ENCODE results near the gene CCDC102A.
A peak's percentile ranks its signal among the peaks of the same experiment; 100 is the strongest.

CCDC102A gene

DNA sequence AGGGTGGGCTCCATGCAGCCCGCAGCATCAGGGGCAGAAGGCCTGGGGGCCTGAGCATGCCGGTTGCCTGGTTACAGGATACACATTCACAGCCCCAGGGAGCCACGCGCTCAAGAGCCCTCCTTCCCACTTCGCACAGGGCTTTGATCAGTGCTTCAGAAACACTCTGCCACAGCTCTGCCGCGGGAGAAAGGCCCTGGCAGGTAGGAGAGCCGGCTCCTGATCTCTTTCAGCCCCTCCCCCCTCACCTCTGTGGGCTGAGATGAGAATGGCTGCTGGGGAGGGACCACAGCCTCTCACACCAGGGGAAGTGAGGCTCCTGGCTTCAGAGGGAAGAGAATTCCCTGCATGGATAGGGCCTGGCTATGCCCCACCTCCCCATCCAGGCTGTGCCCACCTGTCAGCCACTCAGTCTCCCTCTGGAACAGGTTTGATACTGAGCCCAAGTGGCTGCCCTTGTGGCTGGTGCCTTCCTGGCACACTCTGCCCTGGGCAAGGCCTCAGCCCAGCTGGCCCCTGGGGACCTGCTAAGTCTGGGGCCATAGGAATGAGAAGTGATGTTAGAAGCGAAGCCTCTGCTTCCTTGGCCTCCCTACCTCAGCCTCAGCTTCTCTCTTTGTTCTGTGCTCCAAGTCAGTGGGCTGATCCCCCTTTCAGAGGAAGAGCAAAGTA, 58.7 kb downstream of the CCDC102A start:
- no peak for DNase-seq (ENCODE audit: low read depth in 2 of 2)

DNA sequence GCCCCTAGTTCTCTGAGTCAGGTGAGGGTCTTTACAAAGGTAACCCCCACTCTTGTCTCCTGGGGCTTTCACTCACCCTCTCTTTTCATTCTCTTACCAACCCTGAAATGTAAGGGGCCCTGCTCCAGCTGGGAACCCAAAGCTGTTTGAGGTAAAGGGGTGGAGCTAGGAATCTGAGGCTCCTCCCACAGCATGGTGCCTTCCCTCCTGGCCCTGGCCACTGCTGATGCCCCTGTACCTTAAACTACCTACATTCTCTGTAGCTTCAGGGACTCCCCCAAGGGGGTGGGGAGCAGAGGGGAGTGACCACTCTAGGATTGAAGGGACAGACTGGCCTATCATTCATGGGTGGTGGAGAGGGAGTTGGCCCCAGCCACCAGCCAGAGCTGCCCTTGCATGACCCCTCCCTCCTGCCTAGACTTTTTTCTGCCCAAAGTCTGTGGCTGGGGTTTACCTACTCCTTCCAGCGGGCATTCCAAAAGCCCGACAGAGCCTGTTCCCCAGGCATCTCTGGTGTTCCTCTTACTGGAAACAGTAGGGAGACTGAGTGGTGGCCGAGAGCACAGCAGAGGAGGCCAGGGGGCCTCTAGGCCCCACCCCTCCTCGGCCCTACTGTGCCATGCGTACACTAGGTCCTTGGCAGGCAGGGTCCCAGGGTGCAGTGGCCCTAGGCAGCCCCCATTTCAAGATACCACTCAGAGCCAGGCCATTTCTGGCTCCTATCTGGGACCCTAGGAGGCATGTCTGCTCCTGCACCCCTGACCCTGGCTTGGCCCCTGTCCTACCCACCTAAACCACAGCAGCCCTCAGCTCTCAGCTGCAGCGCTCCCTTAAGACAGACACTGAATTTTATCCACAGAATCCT, 59.6 kb downstream of the CCDC102A start:
- no peak for DNase-seq (ENCODE audit: low read depth in 2 of 2)

DNA sequence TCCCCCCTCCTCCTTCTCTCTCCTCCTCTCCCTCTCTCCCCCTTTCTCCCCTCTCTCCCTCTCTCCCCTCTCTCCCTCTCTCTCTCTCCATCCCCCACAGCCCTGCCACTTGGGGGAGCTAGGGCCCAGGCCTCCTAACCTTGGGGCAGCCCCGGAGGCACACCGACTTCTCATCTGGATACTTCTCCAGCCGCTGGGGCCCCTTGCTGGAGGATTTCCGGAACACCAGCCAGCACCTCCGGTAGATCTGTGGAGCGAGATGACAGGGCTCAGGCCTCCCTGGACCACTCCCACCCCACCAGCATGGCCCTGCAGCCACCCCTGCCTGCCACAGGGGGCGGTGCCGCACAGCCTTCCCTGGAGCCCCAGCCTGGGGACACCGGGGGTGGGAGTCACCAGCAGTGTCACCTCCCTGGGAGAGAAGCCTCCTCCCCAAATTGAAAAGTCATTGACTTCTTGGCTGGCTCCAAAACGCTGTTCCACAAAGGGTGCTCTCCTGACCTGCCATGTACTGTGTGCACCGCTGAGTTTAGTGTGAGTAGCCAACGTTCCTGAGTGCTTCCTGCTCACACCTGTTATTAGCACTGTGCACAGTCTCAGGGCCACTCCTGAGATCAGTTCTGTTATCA, 60.5 kb downstream of the CCDC102A start:
- peak; percentile 46 to 76 for DNase-seq (ENCODE audit: low read depth in 2 of 2)

DNA sequence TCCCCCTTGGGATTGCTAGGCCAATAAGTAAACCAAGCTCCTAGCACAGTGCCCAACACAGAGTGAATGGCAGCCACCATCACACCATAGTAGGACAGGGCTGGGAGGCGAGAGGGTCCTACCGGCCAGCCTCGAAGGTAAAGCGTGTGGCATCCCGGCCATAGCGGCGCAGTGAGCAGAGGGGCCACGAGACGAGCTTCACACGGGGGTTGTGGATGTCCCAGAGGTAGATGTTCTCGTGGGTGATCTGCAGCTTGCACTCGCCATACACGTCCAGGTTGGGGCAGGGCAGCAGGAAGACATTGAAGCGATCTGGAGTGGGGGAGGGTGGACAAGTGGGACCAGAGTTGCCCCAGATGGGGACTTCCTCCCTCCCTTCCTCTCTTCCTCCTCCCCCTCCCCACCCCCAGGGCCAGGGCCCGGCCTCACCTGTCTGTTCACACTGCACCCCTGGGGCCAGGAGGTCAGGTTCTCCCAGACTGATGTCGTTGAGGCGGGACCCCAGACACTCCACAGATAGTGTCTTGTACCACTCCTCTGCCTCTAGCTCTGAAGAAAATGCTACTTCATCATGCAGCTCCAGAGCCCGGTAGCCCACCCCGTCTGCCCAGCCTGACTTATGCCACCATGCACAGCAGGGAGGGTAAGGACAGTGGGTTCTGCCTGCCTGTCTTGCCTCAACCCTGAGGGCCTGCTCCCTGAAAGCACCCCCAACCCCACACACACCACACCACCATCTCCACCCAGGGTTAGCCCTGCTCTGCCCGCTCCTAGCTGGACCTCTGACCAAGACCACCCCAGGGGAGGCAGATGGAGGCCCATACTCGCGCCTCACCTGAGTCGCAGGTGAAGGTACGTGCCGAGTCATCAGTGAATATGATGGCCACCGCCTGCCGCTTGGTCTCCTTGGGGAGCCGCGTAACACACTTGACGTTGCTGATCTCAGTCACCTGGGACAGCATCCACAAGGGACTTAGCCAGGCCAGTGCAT, 61.4 kb downstream of the CCDC102A start:
- no peak for DNase-seq (ENCODE audit: low read depth in 2 of 2)

DNA sequence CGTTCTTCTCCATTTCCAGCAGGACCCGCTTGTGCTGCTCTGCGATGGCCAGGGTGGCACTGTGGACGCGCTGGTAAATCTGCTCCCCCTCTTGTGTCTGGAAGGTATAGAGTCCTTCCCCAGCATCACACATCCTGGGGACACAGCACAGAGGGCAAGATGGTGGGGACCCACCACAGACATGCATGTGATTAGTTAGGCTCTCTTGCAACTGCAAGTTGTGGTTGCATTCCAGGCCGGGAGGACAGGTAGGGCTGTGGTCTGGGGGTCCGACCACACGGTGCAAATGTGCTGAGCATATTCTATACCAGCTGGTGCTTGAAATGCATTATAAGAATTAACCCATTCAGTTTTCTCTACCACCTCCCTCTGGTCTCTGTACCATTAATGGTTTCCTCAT, 62.5 kb downstream of the CCDC102A start:
- no peak for DNase-seq (ENCODE audit: low read depth in 2 of 2)

DNA sequence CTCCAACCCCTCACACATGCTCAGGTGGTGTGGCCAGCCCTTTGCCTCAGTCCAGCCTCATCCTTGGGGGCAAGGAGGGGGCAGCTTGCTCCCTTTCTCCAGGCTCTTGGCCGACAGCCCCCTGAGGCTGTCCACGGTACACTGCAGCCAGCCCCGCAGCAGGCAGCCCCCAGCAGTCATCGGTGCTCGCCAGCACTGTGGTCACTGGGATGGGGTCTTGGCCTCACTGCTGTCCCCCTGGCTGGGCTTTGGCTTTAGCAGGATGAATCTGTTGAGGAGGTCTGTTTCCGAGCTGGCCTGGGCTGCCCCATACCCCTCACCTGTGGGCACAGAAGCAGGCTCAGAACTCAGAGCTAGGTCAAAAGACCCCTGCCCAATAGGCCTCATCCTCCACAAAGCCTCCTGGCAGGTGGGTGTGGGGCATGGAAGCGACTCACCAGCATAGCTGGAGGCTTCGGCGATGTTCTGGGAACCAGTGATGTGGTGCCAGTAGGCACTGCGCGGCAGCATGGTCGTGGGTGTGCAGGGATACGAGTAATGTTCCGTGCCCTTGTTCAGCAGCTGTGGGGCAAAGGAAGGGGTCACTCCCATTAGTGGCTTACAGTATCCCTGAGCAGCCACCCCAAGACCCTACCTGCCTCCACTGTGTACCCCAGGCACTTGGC, 63.1 kb downstream of the CCDC102A start:
- no peak for DNase-seq (ENCODE audit: low read depth in 2 of 2)

DNA sequence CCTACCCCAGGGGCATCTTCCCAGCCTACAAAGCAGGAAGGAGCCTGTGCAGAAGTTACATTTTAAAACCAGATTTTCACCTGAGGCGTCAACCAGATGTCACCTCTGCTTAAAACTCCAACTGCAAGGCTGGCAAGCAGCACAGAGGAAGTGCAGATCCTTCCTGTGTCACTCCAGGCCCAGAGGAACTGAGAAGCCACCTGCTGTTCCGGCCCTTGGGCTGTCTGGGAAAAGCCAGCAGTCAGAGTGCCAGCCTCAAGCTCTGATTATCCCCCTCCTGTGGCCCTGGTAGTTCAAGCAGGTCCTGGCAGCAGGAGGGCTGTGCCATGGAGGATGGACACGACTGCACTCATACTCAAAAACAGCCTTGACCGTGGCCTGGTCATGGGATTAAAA, 63.7 kb downstream of the CCDC102A start:
- no peak for DNase-seq (ENCODE audit: low read depth in 2 of 2)

DNA sequence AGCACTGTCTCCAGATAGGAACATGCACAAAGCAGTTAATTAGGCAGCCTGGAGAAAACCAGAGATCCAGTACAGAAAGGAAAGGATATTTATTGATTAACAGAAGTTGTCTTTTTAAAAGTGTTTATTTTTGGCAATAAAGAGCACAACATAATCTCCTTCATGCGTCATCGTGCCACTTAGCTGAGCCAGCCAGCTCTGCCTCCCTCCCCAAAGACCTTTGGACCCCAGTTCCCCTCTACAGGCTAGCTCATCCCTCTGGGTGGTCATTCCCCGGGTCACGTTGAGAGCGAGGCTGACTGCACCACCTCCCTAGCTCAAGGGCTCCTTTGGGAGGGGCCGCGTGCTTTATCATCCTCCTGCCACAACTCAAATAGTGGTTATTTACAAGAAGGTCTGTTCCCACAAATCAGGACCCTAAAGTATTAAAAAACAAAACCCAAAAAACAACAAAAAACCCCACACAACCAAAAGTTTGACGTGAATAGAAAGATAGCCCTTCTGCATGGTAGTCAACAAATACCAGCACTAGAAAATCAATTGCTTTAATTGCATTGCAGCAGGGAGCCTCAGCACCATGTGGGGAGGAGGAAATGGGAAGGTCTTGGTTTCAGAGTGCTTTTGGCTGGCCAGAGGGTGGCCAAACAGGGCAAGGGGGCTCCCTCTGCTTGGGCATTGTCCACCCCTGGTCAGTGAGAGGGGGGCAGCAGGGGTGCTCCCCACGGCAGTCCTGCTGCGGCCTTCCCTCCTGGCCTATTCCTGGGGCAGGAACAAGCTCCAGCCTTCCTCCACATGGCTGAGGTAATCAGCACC, 64.3 kb downstream of the CCDC102A start:
- no peak for DNase-seq (ENCODE audit: low read depth in 2 of 2)

DNA sequence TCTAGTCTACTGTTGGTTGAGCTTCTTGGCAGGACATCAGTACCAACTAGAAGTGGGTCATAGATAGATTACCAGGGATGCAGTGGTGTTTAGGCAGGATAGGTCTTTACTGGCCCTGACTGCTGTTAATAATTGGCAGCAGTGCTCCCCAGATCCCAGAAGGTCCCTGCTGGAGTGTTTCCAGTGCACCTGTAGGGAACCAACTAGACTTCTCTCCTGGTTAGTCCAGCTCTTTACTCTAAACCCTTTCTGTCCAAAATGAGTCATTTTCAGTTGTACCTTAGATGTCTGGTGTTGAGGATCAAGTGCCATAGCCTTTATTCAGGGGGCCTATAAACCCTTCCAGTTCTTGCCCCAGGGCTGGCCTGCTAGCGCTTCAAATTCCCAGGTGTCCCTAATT, 65.2 kb downstream of the CCDC102A start:
- no peak for DNase-seq (ENCODE audit: low read depth in 2 of 2)

DNA sequence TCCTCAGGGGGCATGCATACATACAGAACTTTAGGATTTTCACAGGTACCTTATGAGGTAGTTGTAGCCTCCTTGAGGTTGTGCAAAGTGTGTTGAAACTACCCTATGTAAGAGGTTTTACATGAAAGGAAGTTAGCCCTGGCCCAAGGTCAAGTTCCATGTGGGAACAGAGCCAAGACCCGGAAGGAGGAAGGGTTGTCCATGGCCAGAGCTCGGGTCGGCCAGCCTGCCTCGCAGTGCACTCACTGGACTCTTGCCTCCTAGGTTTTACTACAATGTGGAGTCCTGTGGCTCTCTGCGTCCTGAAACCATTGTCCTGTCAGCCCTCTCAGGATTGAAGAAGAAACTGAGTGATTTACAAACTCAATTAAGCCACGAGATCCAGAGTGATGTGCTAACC, 65.7 kb downstream of the CCDC102A start:
- DNase-seq (ENCODE audit: low read depth in 2 of 2), result no peak

DNA sequence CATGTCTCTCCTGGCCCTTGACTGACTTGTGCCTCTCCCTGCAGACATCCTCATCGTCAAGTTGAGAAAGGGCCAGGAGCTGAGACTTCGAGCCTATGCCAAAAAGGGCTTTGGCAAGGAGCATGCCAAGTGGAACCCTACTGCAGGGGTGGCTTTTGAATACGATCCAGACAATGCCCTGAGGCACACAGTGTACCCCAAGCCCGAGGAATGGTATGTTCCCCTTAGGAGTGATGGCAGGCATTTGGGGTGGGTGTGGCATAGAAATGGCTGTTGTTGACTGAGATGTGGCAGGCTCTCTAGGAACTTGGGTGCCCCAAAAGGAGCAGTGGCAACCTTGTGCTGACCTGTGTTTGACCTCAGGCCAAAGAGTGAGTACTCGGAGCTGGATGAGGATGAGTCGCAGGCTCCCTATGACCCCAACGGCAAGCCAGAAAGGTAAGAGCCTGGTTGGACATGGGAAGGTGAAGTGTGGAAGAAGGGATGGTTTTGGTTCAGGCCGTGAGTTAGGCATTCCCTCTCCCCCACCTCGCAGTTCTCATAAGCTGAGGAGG, 66.4 kb downstream of the CCDC102A start:
- DNase-seq (ENCODE audit: low read depth in 2 of 2), result no peak

DNA sequence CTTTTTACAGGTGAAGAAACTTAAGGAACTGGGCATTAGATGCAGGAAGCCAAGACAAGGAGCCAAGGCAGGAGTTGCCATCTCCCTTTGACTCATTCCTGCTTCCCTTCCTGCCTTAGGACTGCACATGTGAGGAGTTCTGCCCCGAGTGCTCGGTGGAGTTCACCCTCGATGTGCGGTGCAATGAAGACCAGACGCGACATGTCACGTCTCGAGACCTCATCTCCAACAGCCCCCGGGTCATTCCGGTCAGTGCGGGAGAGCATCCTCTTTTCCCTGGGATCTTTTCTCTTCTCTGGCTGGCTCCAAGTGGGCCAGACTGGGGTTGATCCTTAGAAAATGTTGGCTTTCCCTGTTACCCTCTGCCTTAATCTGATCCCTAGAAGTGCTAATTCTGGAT, 67.3 kb downstream of the CCDC102A start:
- DNase-seq (ENCODE audit: low read depth in 2 of 2), result no peak

DNA sequence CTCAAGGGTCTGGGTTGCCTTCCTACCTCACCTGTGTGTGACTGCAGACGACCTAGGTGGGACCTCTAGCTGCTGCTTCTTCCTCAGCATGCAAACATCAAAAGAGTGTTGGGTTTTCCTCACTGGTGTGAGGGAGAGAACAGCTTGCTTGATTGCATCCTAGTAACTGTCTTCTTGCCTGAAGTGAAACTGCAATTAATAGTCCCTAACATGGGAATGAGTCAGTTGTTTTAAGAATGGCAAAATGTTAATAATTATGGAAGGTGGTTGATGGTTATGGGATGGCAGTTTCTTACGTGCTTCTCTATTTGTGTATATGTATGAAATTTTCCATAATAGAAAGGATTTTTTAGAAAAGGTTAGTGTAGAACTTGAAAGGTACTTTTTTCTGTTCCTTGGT, 68.0 kb downstream of the CCDC102A start:
- no peak for DNase-seq (ENCODE audit: low read depth in 2 of 2)

DNA sequence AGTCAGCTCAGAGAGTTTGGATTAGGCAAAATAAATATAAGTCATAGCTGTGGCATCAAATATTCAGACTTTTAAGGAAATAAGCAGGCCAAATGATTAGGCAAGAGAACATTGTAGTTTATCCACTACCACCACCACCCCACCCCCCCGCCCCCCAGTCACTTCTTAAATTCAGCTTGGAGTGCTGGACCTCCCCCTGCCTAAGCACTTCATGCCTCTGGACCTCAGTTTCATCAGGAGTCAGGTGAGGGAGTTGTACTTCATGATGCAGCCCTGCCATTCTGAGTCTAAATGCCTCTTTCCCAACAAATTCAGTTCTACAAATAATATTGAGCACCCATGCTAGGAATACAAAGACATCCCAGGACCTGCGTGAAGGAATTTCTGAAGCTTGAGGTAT, 71.8 kb downstream of the CCDC102A start:
- DNase-seq (ENCODE audit: low read depth in 2 of 2), result no peak

DNA sequence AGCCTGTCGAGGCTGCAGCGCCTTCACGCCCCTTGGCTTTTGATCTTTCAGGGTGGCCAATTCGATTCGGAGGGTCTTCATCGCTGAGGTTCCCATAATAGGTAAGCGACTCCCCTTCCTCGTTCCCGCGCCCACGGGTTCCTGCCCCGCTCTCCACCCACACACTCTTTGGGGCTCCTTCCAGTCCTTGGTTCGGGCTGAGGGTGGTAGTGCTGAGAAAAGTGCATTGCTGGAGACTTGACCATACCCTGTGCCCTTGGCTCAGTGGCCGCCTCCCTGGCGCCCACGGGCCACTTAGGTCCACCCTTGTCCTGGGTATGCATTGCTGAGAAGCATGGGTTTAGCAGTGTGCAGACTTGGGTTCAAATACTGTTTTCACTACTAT, 73.4 kb downstream of the CCDC102A start:
- DNase-seq (ENCODE audit: low read depth in 2 of 2), result no peak

DNA sequence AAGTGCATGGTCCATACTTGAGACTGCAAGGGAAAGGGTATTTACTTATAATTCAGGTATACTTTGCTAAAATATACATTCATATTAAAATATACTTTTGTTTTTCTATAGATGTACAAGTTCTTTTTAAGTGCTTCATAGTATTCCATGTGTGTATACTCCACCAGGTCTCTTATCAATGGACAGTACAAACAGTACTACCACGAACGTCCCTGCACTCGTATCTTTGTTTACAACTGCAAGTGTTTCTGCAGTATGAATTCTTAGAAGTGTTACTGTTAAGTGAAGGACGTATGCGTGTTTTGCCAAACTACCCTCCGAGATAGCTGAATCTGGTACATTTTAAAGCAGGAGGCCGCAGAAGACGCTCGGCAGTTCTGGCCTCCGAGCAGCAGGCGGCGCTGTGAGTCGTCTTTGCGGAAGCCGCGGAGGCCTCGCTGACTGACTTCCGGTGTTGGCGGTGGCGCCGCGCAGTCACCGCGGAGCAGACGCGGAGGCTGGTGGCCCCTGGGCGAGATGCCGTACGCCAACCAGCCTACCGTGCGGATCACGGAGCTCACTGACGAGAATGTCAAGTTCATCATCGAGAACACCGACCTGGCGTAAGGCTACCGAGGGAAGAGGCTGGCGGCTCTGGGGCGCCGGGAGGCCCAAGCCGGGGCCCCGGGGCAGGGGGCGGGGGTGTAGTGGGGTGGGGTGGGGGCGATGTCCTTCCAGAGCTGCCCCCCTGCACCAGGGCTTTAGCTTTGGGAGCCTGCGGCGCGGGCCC, 74.0 kb downstream of the CCDC102A start, which contains the start of gene POLR2C:
Gene POLR2C, plus strand, starts transcription at position 471 of the 769 bp plus-strand sequence. Its CDS starts 46 bp downstream, at position 517.
- peak; percentile 80 to 91 for DNase-seq (ENCODE audit: low read depth in 2 of 2)
